ENCODE results near the gene CPLX4.

The CPLX4 gene

GRCh38 chr18:59268127-59268720 lies 50.2 kb downstream of the CPLX4 start:
- Histone ChIP-seq H3K9ac (ENCODE audit: low read length) (no peak overlapping the region), H2AFZ (ENCODE audit: low read length) (no peak overlapping the region), H3K9me3 (ENCODE audit: low read length) (no peaks in the 10 kb centered on the region), H3K4me3 (ENCODE audit: low read depth, low read length, poor library complexity, severe bottlenecking) (no peak overlapping the region), H3K9me2 (ENCODE audit: low read depth, low read length) (no peaks in the 10 kb centered on the region), H3K4me1 (ENCODE audit: insufficient read depth, low read length, severe bottlenecking) (peaks cover 6% of the 10 kb centered on the region), H4K20me1 (ENCODE audit: insufficient read depth, low read length) (no peaks in the 10 kb centered on the region), H3K27ac (ENCODE audit: low read depth, low read length, poor library complexity, severe bottlenecking) (no peak overlapping the region), H3K4me2 (ENCODE audit: low read length) (no peak overlapping the region), H3K27me3 (ENCODE audit: insufficient read depth, low read length) (0 out of 2 replicates have a peak, but pooled peaks cover 3% of the 10 kb centered on the region), H3K79me2 (ENCODE audit: insufficient read depth, low read length) (no peaks in the 10 kb centered on the region), H3K36me3 (ENCODE audit: insufficient read depth, low read length) (no peaks in the 10 kb centered on the region), H3F3A (ENCODE audit: insufficient read depth, low read length) (no peaks in the 10 kb centered on the region)
- TF ChIP-seq CTCF (IDR thresholded peaks at IDR 0.05; ENCODE audit: low read length) (no peak), EZH2 (IDR thresholded peaks at IDR 0.05; ENCODE audit: borderline replicate concordance, low read length) (no peak)

DNA sequence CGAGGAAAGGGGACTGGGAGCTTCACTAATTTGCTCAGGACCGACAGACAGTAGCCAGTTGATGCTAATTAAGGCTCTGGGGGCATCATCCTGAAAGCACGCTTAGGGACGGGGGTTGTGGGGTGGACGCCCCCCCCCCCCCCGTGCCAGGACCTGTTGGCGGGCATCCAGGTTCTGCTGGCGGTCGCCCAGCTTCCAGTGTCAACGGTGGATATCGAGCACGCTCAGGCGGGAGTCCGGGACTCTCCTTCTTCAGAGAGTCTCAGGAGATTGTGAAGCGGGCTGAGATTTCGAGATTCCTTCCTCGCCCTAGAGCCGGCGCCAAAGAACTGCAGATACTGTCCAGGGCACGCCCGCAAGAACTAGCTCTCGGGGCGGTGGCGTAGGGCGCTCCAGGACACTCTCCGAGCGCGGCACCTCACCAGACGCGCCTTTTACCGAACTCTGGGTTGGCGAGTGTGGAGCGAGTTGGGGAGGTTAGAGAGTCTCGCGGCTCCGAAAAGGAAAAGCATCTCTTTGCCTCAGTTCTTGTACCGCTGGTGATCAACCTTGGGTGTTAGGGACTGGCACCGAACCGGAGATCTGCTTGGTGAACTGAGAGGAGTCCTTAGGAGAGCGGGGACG lies 50.8 kb downstream of the CPLX4 start:
- no peak overlapping the region for H2AFZ ChIP-seq (ENCODE audit: low read length)
- H3K27me3 ChIP-seq (ENCODE audit: insufficient read depth, low read length), result 0 out of 2 replicates have a peak, but pooled peaks cover 3% of the 10 kb centered on the region
- no peak overlapping the region for H3K4me3 ChIP-seq (ENCODE audit: low read depth, low read length, poor library complexity, severe bottlenecking)
- H3K36me3 ChIP-seq (ENCODE audit: insufficient read depth, low read length), result no peaks in the 10 kb centered on the region
- H3K9me3 ChIP-seq (ENCODE audit: low read length), result no peaks in the 10 kb centered on the region
- H3F3A ChIP-seq (ENCODE audit: insufficient read depth, low read length), result no peaks in the 10 kb centered on the region
- TF ChIP-seq EZH2 (IDR thresholded peaks at IDR 0.05; ENCODE audit: borderline replicate concordance, low read length) (no peak), CTCF (IDR thresholded peaks at IDR 0.05; ENCODE audit: low read length) (no peak)
- no peak overlapping the region for H3K27ac ChIP-seq (ENCODE audit: low read depth, low read length, poor library complexity, severe bottlenecking)
- no peaks in the 10 kb centered on the region for H4K20me1 ChIP-seq (ENCODE audit: insufficient read depth, low read length)
- H3K9me2 ChIP-seq (ENCODE audit: low read depth, low read length), result no peaks in the 10 kb centered on the region
- H3K9ac ChIP-seq (ENCODE audit: low read length), result no peak overlapping the region
- H3K4me1 ChIP-seq (ENCODE audit: insufficient read depth, low read length, severe bottlenecking), result peaks cover 6% of the 10 kb centered on the region
- H3K4me2 ChIP-seq (ENCODE audit: low read length), result no peak overlapping the region
- no peaks in the 10 kb centered on the region for H3K79me2 ChIP-seq (ENCODE audit: insufficient read depth, low read length)

GRCh38 chr18:59266886-59267502 lies 51.5 kb downstream of the CPLX4 start:
- Histone ChIP-seq H3K79me2 (ENCODE audit: insufficient read depth, low read length) (no peaks in the 10 kb centered on the region), H3K9me2 (ENCODE audit: low read depth, low read length) (no peaks in the 10 kb centered on the region), H3F3A (ENCODE audit: insufficient read depth, low read length) (no peaks in the 10 kb centered on the region), H4K20me1 (ENCODE audit: insufficient read depth, low read length) (no peaks in the 10 kb centered on the region), H3K9me3 (ENCODE audit: low read length) (no peaks in the 10 kb centered on the region), H3K4me2 (ENCODE audit: low read length) (no peak overlapping the region), H3K27me3 (ENCODE audit: insufficient read depth, low read length) (0 out of 2 replicates have a peak, but pooled peaks cover 3% of the 10 kb centered on the region), H3K4me3 (ENCODE audit: low read depth, low read length, poor library complexity, severe bottlenecking) (no peak overlapping the region), H3K9ac (ENCODE audit: low read length) (no peak overlapping the region), H3K4me1 (ENCODE audit: insufficient read depth, low read length, severe bottlenecking) (peaks cover 6% of the 10 kb centered on the region), H3K36me3 (ENCODE audit: insufficient read depth, low read length) (no peaks in the 10 kb centered on the region), H3K27ac (ENCODE audit: low read depth, low read length, poor library complexity, severe bottlenecking) (no peak overlapping the region), H2AFZ (ENCODE audit: low read length) (no peak overlapping the region)
- TF ChIP-seq EZH2 (IDR thresholded peaks at IDR 0.05; ENCODE audit: borderline replicate concordance, low read length) (no peak), CTCF (IDR thresholded peaks at IDR 0.05; ENCODE audit: low read length) (no peak)
